GM18520 (cell line): Measurements from ENCODE around the gene ST3GAL3.

ENCODE experiments used
- ATAC-seq: cut with Tn5 transposase; IDR thresholded peaks from one replicate; pipeline ENCODE4 v1.9.1; 2021; ENCODE audit not compliant: unreplicated experiment

ST3GAL3 gene

GRCh38 chr1:43707190-43708001 lies at the start of gene ST3GAL3:
Gene ST3GAL3, plus strand, starts transcription at chr1:43707536. Its CDS starts 28,727 bp downstream, at chr1:43736263.
- peak; percentile 90 for ATAC-seq

- ATAC-seq, result no peak
These were observed 47.8 kb upstream of the ST3GAL3 start for GRCh38 chr1:43659212-43660166.

GRCh38 chr1:43660355-43660754 lies 47.0 kb upstream of the ST3GAL3 start:
- no peak for ATAC-seq

GRCh38 chr1:43664369-43664768 lies 43.0 kb upstream of the ST3GAL3 start:
- ATAC-seq, result no peak

- no peak for ATAC-seq
These were observed 40.7 kb upstream of the ST3GAL3 start for GRCh38 chr1:43666608-43667007.

GRCh38 chr1:43668956-43669355 lies 38.4 kb upstream of the ST3GAL3 start:
- no peak for ATAC-seq

- ATAC-seq, result no peak
These were observed 37.5 kb upstream of the ST3GAL3 start for GRCh38 chr1:43669878-43670277.

GRCh38 chr1:43671193-43671592 lies 36.1 kb upstream of the ST3GAL3 start:
- ATAC-seq, result no peak

GRCh38 chr1:43671626-43672330 lies 35.6 kb upstream of the ST3GAL3 start:
- no peak for ATAC-seq

- no peak for ATAC-seq
These were observed 34.1 kb upstream of the ST3GAL3 start for GRCh38 chr1:43673261-43673660.

GRCh38 chr1:43678940-43679339 lies 28.4 kb upstream of the ST3GAL3 start:
- ATAC-seq, result no peak

GRCh38 chr1:43683560-43683959 lies 23.8 kb upstream of the ST3GAL3 start:
- no peak for ATAC-seq

- ATAC-seq, result no peak
These were observed 20.5 kb upstream of the ST3GAL3 start for GRCh38 chr1:43686801-43687200.

- no peak for ATAC-seq
These were observed 19.8 kb upstream of the ST3GAL3 start for GRCh38 chr1:43687301-43688108.

- no peak for ATAC-seq
These were observed 19.3 kb upstream of the ST3GAL3 start for GRCh38 chr1:43688109-43688387.

GRCh38 chr1:43688594-43689000 lies 18.7 kb upstream of the ST3GAL3 start:
- no peak for ATAC-seq

- ATAC-seq, result no peak
These were observed 18.0 kb upstream of the ST3GAL3 start for GRCh38 chr1:43689289-43689688.

GRCh38 chr1:43691871-43692815 lies 15.2 kb upstream of the ST3GAL3 start:
- ATAC-seq, result no peak

GRCh38 chr1:43693371-43693770 lies 14.0 kb upstream of the ST3GAL3 start:
- ATAC-seq, result no peak
